Transverse colon (tissue), 4 donors: ENCODE results near the gene TRIM59.

ENCODE experiments used
- CTCF ChIP-seq, 5 experiments: fragments of 200-600 bp in 3 of 5; fragments of 450-650 bp in 2 of 5; sonication (generic) in 3 of 5; IDR thresholded peaks; 1 replicate in 2 of 5; 2 replicates in 3 of 5; pipeline ENCODE4 v1.5.1; 2016 to 2017; ENCODE audit warnings: antibody characterized with exemption in 5 of 5, inconsistent platforms in 3 of 5, mild to moderate bottlenecking in 2 of 5, moderate library complexity in 1 of 5
- POLR2A ChIP-seq: fragments of 450-650 bp; IDR thresholded peaks from one replicate; pipeline ENCODE4 v1.6.1; 2016; ENCODE audit warnings: antibody characterized with exemption, mild to moderate bottlenecking, moderate library complexity
- POLR2AphosphoS5 ChIP-seq, 3 donors: sonication (generic); formaldehyde crosslinking; IDR thresholded peaks; one replicate each; pipeline ENCODE4 v1.6.1; 2016; ENCODE audit warnings: antibody characterized with exemption in 3 of 3

DNA sequence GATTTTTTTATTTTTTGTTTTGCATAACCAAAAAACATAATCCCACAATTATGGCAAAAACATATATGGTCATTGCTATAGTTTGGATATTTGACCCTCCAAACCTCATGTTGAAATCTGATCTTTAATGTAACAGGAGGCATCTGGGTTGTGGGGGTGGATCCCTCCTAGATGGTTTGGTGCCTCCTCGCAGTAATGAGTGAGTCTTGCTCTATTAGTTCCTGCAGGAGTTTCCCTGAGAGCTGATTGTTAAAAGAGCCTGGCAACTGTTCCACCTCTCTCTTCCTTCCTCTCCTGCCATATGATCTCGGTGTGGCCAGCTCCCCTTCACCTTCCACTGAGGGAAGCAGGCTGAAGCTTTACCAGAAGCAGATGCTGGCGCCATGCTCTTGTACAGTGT lies 33.2 kb upstream of the TRIM59 start:
- no peak for TF ChIP-seq CTCF (IDR thresholded peaks at IDR 0.05)
- TF ChIP-seq POLR2A, result no peak
- no peak for TF ChIP-seq POLR2AphosphoS5 (IDR thresholded peaks at IDR 0.05)
